ENCODE results near the gene RCC2.
"Not testable (repeated sequence)": the region's sequence is repeated elsewhere in the genome, so short reads cannot be mapped to it uniquely, and the experiment has no call there.

The RCC2 gene

GRCh38 chr1:17439250-17440073 is at the start of gene RCC2:
Gene RCC2 (minus strand): TSS chr1:17439677. CDS start chr1:17438514, 1,163 bp downstream.
- H3K4me3 ChIP-seq (ENCODE audit: low read depth, low read length) = peak within 1 kb of the TSS; percentile 91

DNA sequence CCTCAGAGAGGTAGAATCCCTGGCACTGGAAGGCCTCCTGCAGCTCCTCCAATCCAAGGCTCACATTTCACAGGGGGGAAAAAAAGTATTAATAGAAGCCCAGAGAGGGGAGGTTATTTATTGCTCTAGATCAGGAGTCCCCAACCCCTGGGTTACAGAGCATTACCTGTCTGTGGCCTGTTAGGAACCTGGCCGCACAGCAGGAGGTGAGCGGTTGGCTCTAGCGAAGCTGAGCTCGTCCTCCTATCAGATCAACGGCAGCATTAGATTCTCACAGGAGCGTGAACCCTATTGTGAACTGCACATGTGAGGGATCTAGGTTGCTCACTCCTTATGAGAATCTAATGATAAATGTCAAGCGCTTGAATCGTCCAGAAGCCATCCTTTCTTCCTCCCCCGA is 46.8 kb upstream of the RCC2 start:
- H3K4me3 ChIP-seq (ENCODE audit: low read depth, low read length) = no peak overlapping the region

- H3K4me3 ChIP-seq (ENCODE audit: low read depth, low read length) = no peak overlapping the region
Measured at GRCh38 chr1:17485281-17485680, 45.8 kb upstream of the RCC2 start.

GRCh38 chr1:17481981-17482380 is 42.5 kb upstream of the RCC2 start:
- not testable (repeated sequence) for H3K4me3 ChIP-seq (ENCODE audit: low read depth, low read length)

- no peak overlapping the region for H3K4me3 ChIP-seq (ENCODE audit: low read depth, low read length)
Measured at GRCh38 chr1:17480846-17481245, 41.4 kb upstream of the RCC2 start.

DNA sequence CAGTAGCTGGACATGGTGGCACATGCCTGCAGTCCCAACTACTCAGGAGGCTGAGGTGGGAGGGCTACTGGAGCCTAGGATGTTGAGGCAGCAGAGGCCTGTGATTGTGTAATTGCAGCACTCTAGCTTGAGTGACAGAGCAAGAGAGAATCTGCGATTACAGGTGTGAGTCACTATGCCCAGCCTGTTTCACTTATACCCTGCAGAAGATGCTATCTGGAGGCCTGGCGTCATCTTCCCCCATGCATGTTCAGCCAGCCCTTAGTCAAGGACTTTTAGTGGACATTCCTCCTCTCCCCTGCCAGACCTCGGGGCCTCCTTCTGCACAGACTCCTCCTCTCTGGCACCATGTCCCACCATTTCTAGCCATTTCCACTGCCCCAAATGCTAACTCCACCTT is 36.3 kb upstream of the RCC2 start:
- no peak overlapping the region for H3K4me3 ChIP-seq (ENCODE audit: low read depth, low read length)

DNA sequence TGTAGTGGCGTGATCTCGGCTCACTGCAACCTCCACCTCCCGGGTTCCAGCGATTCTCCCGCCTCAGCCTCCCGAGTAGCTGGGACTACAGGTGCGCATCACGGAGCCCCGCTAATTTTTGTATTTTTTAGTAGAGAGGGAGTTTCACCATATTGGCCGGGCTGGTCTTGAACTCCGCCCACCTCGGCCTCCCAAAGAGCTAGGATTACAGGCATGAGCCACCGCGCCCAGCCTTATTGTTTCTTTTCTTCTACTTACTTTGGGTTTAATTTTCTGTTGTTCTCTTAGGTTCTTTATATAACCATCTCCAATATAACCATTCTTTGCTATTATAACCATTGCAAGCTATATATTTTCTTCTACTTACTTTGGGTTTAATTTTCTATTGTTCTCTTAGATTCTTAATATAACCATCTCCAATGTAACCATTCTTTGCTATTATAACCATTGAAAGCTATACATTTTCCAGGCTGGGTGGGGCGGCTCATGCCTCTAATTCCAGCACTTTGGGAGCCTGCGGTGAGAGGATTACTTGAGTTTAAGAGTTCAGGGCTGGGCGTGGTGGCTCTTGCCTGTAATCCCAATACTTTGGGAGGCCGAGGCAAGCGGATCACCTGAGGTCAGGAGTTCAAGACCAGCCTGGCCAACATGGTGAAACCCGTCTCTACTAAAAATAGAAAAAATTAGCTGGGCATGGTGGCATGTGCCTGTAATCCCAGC is 35.5 kb upstream of the RCC2 start:
- not testable (repeated sequence) for H3K4me3 ChIP-seq (ENCODE audit: low read depth, low read length)

- no peak overlapping the region for H3K4me3 ChIP-seq (ENCODE audit: low read depth, low read length)
Measured at GRCh38 chr1:17472814-17473213, 33.3 kb upstream of the RCC2 start.

- no peak overlapping the region for H3K4me3 ChIP-seq (ENCODE audit: low read depth, low read length)
Measured at GRCh38 chr1:17471393-17471792, 31.9 kb upstream of the RCC2 start.

DNA sequence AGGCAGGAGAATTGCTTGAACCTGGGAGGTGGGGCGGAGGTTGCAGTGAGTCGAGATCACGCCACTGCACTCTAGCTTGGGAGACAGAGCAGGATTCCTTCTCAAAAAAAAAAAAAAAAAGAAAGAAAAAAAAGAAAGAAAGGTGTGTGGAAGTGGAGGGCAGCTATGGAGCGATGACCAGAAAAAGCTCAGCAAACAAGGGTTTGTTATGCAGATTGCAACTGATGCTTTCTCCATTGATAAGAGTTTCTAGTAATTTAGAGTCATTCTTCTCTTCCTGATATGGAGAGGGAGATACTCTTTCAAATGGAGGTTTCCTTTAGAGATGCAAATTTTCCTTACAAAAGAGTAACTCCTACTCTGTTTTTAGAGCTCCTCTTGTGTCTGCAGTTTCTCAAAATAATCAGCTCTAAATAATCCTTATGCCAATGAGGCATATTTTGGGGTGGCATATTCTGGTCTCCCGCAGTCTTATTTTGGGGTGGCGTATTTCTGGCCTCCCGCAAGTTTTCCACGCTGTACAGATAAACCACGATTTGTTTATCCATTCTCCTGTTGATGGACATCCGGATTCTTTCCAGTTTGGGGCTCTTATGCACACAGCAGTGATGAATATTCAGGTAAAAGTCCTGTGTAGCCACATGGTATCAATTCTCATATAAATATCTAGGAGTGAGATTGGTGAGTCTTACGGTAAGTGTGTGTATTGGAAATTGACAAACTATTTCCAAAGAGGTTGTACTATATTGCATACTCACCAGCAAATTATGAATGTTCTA is 30.7 kb upstream of the RCC2 start:
- H3K4me3 ChIP-seq (ENCODE audit: low read depth, low read length) = no peak overlapping the region

- H3K4me3 ChIP-seq (ENCODE audit: low read depth, low read length) = not testable (repeated sequence)
Measured at GRCh38 chr1:17468357-17469265, 29.1 kb upstream of the RCC2 start.

DNA sequence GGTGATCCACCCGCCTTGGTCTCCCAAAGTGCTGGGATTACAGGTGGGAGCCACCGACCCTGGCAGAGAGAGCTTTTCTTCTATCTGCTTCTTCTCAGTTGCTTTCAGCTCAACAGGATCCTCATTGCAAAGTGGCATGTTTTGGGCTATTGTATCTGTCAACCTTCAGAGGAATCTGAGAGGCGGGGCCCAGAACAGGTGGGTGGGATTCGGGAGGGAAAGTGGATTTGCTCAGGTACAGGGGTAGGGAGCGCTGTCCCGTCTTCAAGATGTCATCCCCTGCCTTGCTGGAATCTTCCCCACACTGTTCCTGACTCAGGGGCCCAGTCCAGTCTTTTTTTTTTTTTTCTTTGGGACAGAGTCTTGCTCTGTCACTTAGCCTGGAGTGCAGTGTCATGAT is 26.9 kb upstream of the RCC2 start:
- no peak overlapping the region for H3K4me3 ChIP-seq (ENCODE audit: low read depth, low read length)

GRCh38 chr1:17465228-17465627 is 25.8 kb upstream of the RCC2 start:
- no peak overlapping the region for H3K4me3 ChIP-seq (ENCODE audit: low read depth, low read length)

DNA sequence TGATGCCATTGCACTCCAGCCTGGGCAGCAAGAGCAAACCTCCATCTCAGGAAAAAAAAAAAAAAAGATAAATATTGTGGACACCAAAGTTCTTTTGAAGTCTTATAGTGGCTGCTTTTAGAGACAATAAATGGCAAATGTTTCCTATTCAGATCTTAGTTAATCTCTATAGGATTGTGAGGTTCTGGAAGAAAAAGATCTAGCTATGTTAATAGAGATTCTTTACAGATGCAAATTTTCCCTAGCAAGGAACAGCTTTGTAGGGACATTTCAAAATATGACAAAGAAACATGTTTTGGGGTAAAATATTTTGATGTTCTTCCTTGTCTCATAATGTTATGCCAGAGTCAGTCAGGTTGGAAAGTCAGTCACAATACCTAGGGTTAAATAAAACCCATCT is 24.5 kb upstream of the RCC2 start:
- no peak overlapping the region for H3K4me3 ChIP-seq (ENCODE audit: low read depth, low read length)

- H3K4me3 ChIP-seq (ENCODE audit: low read depth, low read length) = no peak overlapping the region
Measured at GRCh38 chr1:17462669-17463068, 23.2 kb upstream of the RCC2 start.

DNA sequence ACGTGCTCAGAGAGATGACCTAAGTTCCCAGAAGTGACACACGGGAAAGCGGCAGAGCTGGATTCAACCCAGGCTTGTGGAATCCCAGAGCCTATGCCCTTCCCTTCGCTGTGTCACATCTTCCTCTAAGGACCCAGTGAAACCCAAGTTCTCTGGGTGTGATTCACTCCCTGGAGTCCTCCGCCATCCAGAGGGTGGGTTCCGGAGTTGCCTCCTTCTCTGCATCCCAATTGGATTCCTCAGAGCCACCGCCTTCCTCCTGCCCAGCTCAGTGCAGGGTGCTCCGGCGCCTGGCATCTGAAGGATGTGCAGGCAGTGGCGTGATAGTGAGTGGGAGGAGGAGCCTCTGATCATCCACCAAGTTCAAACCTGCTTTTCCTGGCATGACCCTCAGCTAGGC is 20.7 kb upstream of the RCC2 start:
- no peak overlapping the region for H3K4me3 ChIP-seq (ENCODE audit: low read depth, low read length)

GRCh38 chr1:17458794-17459193 is 19.3 kb upstream of the RCC2 start:
- no peak overlapping the region for H3K4me3 ChIP-seq (ENCODE audit: low read depth, low read length)

- no peak overlapping the region for H3K4me3 ChIP-seq (ENCODE audit: low read depth, low read length)
Measured at GRCh38 chr1:17452686-17453085, 13.2 kb upstream of the RCC2 start.

DNA sequence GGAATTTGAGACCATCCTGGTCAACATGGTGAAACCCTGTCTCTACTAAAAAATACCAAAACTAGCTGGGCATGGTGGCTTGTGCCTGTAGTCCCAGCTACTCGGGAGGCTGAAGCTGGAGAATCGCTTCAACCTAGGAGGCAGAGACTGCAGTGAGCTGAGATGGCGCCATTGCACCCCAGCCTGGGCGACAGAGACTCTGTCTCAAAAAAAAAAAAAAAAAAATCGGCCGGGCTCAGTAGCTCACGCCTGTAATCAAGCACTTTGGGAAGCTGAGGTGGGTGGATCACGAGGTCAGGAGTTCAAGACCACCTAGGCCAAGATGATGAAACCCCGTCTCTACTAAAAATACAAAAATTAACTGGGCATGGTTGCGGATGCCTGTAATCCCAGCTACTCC is 12.7 kb upstream of the RCC2 start:
- not testable (repeated sequence) for H3K4me3 ChIP-seq (ENCODE audit: low read depth, low read length)

DNA sequence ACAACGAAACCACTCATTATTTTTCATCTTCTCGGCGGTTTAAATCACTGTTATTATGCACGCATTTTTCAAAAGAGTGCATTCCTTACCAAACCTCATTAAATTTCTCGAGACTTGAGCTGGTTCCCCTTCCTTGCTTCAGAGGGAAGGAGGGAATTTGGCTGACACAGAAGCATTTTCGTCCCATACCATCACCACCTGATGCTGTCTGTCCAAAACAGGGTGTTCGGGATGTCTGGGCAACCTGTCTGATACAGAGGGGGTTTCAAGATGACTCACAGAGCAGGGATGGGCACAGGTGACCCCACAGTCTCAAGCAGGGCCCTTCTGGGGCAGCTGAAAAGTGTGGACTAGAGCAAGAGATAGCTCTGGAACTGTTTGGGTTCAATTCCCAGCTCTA is 12.3 kb upstream of the RCC2 start:
- H3K4me3 ChIP-seq (ENCODE audit: low read depth, low read length) = no peak overlapping the region
